GM20431 (cell line): ENCODE measurements around the gene MORN1.
"Not testable (repeated sequence)": the region's sequence is repeated elsewhere in the genome, so short reads cannot be mapped to it uniquely, and the experiment has no call there.

Source experiments
- in situ Hi-C: fragments of 300-500 bp; cut with MseI, MboI; formaldehyde crosslinking; loops from one replicate; pipeline ENCODE4 v1.15.0; 2020; ENCODE audit warnings: low sequenced_read_pairs; ENCODE audit not compliant: unreplicated experiment

MORN1 gene

GRCh38 chr1:2344744-2345296 is 46.5 kb downstream of the MORN1 start:
- in situ Hi-C loops: no loop called here

- in situ Hi-C loops: no loop called here
Observed at GRCh38 chr1:2344121-2344681, 47.2 kb downstream of the MORN1 start.

DNA sequence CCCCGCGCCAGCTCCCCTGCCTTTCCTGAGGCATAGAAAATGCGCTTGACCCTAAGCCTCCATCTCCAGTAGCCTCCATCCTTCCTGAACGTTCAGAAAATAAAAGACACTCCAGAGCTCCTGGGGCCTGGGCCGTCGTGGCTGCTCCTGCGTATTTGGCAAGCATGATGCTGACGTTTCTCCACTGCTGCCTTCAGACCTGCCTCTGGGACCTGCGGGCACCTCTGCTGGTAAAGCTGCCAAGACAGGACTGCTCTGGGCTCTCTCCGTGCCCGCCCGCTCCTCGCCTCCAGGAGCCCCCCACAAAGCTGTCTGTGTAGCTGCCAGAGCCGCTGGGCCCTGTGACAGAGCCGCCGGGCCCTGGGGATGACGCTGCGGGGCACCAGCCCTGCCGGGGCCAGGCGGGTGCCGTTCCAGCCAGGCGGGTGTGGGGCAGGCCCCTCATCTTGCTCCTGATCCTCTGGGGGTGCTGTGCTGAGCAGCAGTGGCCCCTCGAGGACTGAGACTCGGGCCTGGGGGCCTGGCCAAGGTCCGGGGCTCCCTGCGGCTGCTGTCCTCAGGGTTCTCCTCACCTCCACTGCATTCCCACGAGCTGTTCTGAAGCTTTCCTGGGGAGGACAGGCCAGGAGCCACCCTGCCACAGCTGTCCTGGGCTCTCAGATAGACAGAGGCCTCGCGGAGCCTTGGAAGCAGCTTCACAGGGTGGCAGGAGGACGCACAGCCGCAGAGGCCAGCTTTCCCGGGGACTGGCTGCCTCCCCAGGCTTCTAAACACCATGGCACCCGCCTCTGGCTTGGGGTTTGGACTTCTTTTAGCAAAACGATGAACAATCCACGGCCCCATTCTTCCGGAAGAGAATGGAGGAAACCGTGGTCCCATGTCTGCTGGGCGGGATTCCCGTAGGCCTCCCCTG is 48.1 kb downstream of the MORN1 start:
- in situ Hi-C loops: no loop called here

DNA sequence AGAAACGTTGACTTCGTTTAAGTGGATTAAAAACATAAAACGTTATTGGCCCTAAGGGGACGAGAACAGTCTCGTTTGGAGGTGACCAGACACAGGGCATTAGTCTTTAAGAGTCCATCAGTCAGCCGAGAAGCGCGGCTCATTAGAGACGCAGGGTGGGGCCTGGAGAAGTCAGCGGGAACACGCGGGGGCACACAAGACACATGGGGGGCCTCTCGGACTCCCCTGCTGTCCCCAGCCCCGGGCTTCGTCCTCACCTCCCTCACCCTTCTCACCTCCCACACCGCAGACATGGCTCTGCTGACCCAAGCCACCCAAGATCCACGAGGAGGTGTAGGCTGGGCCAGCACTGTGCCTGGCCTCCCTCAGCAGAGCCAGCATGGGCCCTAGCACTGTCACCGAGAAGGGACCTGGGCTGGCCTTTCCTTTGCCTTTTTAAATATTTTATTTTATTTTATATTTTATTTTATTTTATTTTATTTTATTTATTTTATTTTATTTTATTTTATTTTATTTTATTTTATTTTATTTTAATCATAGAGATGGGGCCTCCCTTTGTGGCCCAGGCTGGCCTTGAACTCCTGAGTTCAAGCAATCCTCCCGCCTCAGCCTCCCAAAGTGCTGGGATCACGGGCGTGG is 48.9 kb downstream of the MORN1 start:
- in situ Hi-C loops: no loop called here

GRCh38 chr1:2341706-2342383 is 49.5 kb downstream of the MORN1 start:
- in situ Hi-C loops: no loop called here

DNA sequence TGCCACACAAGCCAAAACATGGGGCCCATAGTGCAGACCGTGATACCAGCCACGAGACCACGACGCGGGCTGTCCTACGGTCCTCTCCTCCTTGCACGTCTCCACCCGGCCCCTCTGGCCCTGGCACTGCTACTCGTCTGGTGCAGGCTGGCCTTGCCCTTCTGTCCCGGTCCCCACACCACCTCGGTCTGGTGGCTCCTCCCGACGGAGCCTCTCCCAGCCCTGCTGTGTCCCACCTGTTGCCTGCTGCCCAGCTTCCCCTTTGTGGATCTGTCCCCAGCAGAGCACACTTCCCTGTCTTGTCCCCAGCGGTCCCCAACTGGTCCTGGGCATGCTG is 50.5 kb downstream of the MORN1 start:
- in situ Hi-C loops: no loop called here

GRCh38 chr1:2340086-2340917 is 51.1 kb downstream of the MORN1 start:
- in situ Hi-C loops: no loop called here

- in situ Hi-C loops: no loop called here
Observed at GRCh38 chr1:2339206-2340085, 51.9 kb downstream of the MORN1 start.

GRCh38 chr1:2337501-2337900 is 53.9 kb downstream of the MORN1 start:
- in situ Hi-C loops: no loop called here

GRCh38 chr1:2337081-2337480 is 54.3 kb downstream of the MORN1 start:
- in situ Hi-C loops: no loop called here

DNA sequence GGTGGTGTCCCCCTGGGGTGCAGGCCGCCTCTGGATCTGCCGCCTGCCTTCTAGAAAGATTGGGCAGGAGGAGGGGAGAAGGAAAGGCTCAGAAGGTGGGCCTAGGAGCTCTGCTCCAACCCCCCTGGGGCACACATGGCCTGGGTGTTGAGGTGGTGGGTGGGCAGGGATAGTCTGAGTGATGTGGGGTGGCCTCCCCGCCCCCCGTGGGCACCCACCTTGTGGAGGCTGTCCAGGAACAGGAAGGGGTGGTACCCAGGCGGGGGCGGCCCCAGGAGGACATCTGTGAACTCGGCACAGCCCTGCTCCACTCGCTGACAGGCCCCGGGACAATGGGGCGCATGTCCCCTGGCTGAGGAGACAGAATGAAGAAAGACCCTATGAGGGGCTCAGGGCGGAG is 54.9 kb downstream of the MORN1 start:
- in situ Hi-C loops: no loop called here

DNA sequence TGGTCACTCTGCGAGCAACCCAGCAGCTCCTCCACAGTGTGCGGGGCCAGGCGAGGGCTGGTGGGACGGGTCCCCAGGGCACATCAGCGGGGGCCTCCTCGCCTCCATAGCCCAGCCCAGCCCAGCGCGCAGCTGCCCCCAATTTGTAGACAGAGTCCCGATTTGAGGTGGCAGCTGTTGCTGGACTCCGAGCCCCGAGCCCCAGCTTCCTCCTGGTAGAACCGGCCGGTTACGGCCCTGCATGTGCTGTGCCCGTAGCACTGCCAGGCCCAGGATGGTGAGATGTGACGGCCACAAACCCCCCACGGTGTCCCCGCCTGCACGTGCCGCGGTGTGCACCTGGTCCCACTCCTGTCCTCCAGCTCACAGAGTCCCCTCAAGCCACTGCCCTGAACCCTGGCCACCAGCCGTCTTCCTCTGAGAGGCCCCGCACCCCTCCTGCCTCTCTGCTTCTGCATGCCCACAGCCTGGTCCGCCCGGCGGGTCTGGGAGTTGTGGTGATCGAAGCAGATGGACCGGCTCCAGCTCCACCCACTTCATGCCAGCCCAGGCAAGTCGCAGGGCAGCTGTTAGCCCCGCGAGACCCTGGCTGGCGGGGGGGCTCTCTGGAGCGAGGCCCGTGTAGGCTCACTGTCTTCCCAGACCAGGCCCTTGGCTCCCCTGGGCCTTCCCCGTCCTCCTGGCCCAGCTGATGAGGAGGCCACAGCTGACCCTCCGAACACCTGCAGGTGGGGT is 55.5 kb downstream of the MORN1 start:
- in situ Hi-C loops: no loop called here

DNA sequence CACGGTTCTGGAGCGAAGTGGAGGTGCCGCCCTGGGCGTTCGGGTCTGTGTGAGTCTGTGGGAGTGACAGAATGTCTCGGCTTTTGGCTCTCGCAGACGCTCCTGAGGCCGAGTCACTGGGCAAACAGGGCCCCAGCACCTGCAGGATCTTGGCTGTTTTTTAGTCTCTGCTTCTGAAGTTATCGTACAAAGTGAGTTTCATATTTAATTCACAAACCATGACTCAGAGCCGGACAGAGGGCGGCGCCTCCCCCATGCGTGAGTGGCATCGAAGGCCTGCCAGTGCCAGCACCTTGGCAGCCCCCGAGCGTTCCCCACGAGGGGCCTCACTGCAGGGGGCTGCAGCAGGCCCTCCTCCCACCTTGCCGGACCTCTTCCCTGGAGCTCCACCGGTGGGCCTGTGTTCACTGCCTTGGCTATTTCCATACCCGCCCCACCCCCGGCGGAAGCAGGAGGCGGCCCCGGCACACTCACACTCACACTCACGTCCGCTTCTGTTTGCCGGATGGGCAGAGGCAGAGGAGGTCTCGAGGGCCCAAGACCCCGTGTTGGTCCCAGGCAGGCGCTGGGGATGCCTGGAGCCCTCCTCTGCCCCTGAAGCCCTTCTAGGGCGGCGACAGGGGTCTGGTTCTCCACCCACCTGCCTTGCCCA is 56.3 kb downstream of the MORN1 start:
- in situ Hi-C loops: no loop called here

GRCh38 chr1:2334366-2334765 is 57.0 kb downstream of the MORN1 start:
- in situ Hi-C loops: no loop called here

- in situ Hi-C loops: not testable (repeated sequence)
Observed at GRCh38 chr1:2331580-2331979, 59.8 kb downstream of the MORN1 start.

DNA sequence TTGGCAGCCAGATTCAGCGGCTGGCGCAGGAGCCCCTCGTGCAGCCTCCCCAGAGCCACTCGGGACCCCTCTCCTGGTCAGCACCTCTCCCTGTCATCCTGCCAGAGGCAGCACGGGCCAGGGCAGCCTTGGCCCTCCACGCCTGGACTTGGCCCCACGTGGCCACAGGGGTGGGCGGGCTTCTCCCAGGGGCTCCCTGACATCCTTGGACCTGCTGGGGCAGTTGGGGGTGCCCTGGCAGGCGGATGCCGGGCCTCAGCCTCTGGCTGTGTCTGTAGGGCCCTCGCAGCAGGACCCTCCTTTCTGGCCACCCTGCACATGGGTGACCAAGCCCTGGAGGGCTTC is 60.2 kb downstream of the MORN1 start:
- in situ Hi-C loops: no loop called here

- in situ Hi-C loops: no loop called here
Observed at GRCh38 chr1:2330519-2331199, 60.7 kb downstream of the MORN1 start.
